Inflammatory macrophage treated with lipopolysaccharide for 1 hour (primary cell): ENCODE data around the gene GSTA3.
"Not testable (repeated sequence)": the region's sequence is repeated elsewhere in the genome, so short reads cannot be mapped to it uniquely, and the experiment has no call there.

Experiments
- DNase-seq, 2 donors: peaks; one replicate each; pipeline ENCODE4 v3.0.0-alpha.2; 2020 to 2022

Gene GSTA3

DNA sequence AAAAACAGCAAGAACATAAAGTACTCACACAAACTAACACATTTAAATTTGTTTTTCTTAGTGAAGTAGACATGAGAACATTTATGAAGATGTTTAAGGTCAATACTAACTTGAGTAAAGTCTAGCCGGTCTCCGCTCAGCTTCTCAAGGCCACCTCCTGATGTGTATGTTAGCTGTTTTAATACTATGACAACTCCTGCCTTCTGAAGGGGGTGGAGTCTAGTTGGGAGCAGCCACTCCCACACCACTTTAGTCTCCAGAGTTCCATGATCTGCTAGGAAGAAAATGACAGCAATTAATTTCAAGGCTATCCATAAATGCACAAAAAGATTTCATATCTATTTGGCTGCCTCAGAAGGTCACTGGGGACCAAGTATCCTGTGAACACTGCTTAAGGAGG, at the start of gene GSTA3:
TSS of gene GSTA3 (minus strand) at position 168 of the 400 bp plus-strand sequence. CDS start 3,864 bp downstream, outside the sequence.
- no peak for DNase-seq

DNA sequence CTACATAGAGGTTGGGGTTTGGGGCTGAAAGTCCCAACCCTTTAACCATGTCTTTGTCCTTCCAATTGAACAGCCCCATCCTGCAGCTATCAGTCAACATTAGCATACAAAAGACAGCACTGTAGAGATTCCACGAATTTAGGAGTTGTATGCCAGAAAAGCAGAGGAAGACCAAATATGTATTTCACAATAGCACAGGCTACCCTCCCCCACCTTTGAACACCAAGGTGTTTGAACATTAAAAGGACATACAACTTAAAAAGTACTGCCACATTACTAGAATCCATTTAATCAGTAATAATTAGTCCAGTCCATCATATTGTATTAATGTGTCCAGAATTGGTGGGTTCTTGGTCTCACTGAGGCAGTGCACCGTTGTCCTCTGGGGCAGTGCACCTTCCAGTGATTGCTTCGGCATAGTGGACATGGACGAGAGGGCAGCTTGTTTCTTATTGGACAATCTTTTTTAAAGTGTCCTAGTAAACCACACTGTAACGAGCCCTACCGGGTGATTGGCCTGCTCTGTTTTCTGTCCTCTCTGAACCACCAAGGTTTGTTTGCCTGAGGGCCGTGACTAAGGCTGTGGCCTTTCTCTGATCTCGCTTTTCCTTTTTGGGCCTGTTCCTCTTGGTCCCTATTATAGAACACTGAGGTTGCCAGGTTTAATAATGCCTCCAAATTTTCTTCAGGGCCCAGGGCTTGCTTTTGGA, 49.2 kb upstream of the GSTA3 start:
- no peak for DNase-seq

DNA sequence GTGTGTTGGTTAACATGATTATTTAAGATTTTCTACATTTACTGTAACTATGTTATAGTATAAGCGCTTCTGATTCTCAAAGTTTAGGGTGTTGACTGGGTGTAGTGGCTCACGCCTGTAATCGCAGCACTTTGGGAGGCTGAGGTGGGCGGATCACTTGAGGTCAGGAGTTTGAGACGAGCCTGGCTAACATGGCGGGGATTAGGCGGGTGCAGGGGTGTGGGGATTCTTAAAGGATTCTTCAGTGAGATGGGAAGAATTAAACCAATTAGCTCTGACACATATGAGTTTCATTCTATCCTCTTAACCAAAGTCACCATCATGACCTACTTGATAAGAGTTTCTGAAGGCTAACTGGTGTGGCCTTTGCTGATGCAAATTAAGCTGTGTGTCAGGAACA, 46.4 kb upstream of the GSTA3 start:
- DNase-seq, result no peak

DNA sequence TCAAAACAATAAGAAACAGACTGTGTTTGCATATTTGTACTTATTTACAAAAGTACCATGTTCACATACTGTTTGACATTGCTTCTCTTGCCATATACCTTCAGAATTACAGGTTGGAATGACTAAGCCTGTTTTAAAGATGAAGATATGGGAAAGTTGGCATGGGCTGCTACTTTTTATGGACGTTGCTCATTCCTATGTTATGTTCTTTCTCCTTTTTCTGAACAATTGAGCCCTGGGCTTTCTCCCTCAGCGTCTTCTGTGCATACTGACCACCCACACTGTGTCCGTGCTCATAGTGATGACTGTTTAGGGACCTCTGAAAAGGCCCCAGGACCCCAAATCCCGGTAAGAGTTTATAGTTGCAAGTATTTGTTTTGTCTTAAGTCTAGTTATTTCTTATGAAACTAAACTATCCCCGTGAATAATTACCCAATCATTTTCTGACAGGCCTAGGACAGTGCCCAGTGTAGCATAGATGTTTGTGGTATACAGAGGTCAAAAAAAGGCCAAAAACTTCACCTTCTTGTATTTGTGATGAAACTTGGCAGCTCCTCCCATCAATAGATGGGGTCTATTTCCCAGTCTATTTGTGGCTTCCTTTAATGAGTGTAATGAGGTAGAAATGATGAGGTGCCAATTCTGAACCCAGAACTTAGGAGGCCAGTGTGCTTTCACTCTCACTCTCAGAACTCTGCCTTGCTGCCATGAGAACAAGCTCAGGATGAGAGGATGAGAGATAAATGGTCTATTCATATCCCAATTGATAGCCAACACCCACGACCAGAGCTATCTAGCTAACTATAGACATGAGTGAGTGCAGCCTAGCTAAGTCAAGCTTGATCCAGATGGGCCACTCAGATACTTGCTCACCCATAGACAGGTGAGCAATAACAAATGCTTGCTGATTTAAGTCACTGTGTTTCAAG, 44.7 kb upstream of the GSTA3 start:
- no peak for DNase-seq

DNA sequence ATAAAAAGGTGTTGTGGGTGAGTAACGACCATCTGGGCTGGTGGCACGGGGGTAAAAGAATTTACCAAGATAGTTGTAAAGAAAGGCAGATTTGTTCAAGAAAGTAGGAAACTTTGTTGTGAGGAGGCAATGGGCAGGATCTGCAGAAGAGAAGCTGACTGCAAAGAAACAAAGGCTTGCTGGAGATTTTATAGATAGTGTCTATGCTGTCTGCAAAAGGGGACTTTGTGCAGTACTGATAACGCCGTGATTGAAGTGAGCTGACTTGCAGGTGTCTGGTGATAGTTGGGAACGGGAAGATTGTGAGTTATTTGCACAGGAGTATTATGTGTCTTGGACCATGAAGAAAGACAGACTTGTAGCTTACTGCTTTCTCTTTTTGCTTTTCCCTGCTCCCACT, 36.8 kb upstream of the GSTA3 start:
- DNase-seq, result no peak

DNA sequence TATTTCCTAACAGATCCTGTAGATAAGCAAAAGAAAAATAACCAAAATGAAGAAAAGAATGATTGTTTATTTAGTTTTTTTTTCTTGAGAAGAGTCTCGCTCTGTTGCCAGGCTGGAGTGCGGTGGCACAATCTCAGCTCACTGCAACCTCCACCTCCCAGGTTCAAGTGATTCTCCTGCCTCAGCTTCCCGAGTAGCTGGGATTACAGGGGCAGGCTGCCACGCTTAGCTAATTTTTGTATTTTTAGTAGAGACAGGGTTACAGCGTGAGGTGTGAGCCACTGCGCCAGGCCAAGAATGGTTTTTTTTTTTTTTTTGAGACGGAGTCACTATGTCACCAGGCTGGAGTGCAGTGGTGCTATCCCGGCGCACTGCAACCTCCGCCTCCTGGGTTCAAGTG, 33.3 kb upstream of the GSTA3 start:
- DNase-seq, result not testable (repeated sequence)

DNA sequence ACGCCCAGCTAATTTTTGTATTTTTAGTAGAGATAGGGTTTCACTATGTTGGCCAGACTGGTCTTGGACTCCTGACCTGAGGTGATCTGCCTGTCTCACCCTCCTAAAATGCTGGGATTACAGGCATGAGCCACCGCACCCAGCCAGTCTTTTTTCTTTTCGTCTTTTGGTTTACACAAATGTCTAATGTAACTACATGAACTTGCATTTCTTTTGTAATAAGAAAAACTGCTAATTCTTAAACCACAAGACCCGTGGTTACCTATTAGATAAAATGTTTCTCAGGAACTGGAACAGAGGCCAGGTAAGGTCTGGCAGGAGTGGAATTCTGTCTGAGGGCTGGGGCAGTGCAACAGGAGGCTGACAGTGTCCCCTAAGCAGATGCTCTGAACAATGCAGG, 32.7 kb upstream of the GSTA3 start:
- DNase-seq, result no peak

DNA sequence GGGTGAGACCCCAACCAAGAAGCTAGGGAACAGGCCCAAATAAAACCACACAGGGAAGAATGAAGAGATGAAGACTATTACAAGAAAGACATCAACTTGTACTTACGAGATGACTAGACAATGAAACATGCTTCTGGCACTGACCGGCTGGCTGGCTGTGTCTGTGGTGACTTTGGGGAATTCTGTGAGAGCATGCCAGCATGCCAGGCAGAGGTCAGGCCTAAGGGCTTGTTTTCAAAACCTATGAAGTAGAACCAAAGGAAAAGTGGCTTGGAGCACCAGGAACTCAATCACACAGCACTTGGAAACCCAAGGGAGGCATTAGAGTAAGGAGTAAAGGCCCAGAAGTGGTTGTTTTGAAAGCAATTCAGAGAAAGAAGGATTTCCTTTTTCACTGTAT, 28.4 kb upstream of the GSTA3 start:
- no peak for DNase-seq

DNA sequence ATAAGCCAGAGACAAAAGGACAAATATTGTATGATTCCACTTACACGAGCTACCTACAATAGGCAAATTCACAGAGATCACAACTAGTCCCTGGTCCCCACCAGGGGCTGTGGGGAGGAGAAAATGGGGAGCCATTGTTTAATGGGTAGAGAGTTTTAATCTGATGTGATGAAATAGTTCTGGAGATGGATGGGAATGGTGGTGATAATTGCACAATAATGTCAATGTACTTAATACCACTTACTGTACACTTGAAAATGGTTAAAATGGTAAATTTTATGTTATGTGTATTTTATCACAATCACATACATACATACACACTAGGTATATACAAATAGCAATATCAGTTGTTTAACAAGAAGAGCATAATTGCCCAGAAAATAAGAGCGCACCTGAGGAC, 24.3 kb upstream of the GSTA3 start:
- DNase-seq, result no peak

DNA sequence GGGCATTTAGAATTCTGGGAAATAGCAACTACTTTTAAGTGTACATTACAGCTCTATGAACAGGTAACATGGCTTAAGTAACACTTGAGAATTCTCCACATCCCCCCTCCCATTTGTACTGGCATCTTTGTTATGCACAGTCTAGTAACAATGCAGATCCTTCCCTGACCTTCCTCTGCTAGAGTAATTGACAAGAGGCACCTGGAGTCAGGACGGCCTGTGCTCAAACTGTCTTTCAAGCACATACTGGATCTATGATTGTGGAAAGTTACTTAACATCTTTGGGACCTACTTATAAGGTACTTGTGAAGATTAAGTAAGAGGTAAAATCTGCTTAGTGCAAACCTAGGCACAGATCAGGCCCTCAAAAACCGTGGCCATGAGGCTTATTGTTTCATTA, 21.9 kb upstream of the GSTA3 start:
- no peak for DNase-seq

DNA sequence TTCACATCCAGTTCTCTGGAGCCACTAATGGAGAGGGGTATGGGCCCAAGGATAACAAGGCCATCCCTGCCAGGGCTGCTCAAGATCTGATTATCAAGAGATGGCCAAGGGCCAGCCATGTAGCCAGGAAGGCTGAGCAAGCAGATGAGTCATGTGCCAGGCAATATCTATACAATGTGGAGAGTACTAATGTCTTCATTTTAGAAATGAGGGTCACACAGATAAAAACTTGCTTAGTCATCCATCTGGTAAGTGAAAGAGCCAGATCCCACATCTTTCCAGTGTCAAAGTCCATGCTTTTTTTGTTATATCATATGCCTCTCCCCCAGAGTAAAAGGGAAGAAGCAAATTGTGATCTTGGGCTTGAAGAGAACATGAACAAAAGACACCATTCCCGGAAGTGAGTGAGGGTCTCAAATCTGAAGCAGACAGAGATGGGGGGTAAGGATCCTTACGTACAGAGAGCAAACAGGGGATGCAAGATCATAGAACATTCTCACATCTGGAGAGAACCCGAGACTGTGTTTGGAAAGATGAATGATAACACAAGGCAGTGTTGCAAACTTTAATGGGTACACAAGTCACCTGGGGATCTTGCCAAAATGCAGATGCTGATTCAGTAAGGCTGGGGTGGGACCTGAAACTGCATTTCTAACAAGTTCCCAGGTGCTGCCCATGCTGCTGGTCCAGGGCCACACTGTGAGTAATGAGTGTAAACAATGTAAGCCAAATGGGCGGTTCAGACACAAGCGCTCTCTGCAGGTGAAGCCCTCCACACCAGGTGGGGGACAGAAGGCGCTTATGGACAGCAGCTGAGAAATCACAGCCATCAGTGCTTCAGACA, 20.0 kb upstream of the GSTA3 start:
- DNase-seq, result no peak

DNA sequence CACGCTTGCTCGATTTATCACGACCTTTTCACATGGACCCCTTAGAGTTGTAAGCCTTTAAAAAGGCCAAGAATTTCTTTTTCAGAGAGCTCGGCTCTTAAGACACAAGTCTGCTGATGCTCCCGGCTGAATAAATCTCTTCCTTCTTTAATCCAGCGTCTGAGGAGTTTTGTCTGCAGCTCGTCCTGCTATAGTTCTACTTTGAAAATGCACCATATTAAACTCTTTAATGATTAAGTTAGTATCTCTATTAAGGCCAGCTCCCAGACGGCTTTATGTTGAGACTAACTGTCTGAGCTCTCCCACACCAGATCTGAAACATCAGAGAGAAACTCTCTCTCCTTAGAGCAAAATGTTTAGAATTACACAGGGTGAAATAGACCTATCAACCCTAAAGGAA, 18.0 kb upstream of the GSTA3 start:
- no peak for DNase-seq

DNA sequence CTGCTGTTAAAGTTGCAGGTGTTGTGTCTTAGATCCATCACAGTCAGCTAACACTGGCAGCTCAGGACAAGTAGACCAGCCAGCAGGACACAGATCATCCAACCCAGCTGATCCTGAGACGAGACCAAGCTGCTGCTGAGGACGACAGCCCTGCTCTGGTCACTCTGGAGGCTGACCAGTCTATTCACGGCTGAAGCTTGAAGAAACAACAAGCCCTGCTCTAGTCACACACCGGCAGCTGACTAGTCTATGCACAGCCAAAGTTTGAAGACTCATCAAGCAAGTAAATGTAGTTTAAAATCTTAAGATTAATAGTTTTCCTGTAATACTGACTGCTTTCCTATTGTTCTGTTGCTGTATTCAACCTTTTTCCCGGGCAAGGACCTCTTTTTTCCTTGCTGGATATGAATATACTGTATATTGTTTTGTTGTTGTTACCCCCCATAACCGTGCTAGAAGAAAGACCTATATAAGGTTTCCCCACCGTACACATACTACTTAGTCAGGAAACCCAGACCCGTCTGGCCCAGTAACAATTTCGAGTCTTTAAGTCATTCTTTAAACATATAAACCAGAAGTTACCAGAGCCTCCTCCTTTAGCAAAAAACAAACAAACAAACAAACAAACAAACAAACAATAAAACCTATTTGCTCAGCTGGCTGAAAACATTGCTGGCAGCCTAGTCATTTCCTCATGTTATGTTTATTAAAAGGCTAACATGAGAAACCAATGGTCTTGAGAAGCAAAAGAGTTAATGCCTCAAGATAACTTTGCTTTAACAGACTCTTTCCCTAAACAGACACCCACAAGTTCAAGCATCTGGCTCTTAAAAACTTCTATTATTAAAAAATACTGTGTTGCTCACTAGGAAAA, 16.7 kb upstream of the GSTA3 start:
- DNase-seq, result no peak

DNA sequence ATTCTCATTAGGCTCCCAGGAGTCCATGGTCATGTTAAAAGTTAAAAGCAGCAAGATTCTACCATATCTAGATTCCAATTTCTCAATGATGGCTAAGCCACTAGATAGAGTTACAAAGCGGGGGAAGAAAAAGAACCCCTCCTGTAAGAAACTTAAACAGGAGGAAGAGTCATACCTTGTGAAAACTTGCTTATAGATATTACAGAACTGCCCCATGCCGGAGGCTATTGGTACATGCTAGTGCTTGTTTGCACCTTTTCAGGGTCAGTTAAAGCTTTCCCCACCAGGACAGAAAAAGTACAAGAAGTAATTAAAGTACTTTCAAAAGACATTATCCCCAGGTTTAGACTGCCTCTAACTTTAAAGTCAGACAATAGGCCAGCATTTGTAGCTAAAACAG, 15.5 kb upstream of the GSTA3 start:
- no peak for DNase-seq

DNA sequence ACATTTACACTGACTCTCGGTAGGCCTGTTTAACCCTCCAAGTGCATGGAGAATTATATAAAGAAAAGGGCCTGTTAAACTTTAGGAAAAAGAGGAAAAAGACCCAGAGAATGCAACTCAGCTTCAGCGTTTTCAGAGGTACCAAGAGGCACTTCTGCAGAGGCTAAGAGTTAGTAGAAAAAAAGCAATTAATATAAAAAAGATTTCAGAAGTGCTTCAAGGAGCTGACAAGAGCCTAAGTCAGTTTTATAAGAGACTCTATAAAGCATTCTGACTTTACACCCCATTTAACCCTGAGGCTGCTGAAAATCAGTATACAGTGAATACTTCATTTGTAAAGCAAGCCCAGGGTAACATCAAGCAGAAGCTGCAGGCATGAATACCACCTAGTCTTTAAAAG, 14.2 kb upstream of the GSTA3 start:
- DNase-seq, result not testable (repeated sequence)

DNA sequence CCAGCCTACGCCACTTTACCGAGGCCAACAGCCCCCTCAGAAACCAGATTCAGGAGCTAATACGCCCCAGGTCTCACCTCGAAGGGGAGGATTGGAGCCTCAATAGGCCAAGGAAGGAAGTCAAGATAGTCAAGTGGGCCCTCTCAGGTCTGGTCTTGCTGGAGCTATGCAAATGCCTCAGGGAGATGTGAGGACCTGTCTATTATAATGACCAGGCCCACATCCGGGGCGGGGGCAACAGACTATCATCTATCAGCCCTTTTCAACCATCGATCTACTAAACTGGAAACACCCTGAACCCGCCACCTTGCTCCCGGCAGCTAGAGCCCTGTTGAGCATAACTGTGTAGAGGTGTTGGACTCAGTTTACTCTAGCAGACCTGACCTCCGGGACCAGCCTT, 12.7 kb upstream of the GSTA3 start:
- DNase-seq, result no peak

DNA sequence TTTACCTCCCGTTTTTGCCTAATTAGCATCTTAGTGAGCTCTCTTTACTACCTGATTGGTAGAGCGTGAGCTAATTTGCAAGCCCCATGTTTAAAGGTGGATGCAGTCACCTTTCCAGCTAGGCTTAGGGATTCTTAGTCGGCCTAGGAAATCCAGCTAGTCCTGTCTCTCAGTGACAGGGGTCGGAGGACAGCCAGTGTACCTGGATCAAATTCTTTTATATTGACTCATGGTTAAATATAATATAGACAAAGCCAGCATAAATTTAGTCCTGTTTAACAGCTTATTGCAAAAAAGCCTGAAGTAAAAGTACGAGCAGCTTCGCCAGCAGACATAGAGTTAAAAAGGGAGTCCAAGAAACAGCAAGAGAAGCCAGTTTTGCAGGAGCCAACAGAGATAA, 12.2 kb upstream of the GSTA3 start:
- DNase-seq, result no peak

DNA sequence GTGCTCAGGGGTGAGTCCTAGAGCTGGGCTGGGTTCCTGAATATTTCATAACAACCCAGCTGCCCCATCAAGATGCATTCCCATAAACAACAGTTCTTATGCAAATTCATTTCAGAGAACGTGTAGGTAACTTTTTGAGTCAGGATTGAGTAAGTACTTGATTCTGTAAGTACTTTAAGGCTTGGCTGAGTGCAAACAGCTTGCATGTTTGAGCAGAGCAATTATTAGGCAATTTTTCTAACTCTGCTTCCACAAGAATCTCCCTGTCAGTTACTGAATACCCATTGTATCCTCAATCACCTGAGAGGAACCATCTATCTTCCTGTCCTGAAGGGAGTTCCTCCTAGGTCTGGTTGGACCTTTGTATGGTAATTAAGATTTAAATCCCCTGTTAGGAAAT, 10.0 kb upstream of the GSTA3 start:
- not testable (repeated sequence) for DNase-seq

DNA sequence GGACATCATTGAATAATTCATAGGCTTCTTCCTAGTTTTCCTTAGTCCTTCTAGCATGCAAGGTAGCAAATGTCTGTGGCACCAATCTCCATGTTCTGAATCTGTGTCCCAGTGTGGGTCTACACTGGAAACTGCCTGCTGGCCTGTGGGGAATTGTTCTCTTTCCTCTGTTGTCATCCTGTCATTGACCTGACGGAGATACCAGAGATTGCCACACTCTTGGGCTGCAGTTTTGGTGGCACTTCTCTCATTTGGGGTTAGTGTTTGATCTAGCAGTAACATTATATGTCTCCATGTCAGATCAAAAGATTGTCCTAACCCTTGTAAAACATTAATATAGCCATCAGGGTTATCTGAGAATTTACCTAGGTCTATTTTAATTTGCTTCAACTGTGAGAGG, 9.3 kb upstream of the GSTA3 start:
- not testable (repeated sequence) for DNase-seq

DNA sequence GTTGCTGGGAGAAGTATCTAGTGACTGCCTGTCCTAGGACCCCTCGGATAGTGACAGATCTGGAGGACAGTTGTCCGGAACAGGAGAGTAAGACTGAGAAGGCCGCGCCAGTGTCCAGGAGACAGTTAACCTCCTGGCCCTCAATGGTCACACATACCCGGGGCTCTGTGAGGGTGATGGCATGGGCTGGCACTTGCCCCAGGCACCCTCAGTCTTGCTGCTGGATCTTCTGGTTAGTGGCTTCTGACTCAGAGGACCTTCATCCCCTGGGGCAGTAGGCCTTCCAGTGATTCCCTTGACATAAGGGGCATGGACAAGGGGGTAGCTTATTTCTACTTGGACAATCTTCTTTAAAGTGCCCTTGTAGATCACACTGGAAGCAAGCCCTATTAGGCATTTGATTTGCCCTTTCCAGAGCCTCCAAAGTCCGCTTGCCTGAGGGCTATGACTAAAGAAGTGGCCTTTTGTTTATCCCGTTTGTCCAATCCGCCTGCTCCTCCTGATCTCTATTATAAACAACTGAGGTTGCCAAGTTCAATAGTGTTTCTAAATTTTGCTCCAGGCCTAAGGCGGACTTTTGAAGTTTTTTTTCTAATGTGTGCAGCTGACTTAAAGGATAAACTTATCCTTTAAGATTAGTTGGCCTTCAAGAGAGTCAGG, 8.7 kb upstream of the GSTA3 start:
- not testable (repeated sequence) for DNase-seq

DNA sequence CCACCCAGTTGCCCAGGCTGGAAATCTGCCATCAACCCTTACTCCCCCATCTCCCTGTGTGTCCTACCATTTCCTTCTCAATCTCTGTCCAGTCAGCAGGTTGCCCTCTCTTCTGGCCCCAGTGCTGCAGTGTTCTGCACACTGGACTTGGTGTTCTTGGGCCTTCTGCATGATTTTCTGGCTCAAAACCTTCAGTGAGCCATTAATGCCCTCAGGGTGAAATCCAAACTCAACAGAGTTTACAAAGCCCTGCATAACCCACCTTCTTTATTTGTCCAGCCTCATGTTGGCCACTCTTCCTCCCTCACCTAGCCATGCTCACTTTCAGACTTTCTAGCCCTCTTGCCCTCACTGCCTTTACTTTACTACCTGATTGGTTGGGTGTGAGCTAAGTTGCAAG, 5.0 kb upstream of the GSTA3 start:
- DNase-seq, result no peak

DNA sequence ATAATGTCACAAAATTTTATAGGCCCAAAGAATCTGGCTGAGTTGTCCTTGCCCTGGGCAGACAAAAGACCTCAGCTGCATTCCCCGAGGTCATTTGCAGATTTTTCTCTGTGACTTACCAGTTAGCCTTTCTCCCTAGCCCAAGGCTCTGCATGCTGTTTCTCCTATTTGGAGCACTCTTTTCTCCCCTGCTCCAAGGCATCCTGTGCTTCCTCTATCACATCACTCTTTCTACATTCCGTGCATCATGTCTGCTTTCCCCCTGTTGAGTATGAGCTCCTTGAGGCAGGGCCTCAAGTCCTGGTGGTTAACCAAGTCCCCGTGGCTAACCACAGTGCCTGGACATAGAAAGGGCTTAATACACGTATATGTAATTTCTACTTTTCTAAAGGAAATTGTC, 593 bp upstream of the GSTA3 start:
- DNase-seq, result no peak
